KMS-11 (cell line): Measurements from ENCODE around the gene TRIM50.

Source experiments
- H2AFZ ChIP-seq: fragments of 200-600 bp; sonication (generic); 2 replicates; pipeline ENCODE4 v1.6.1; 2016; ENCODE audit warnings: antibody characterized with exemption, mixed run types, low read depth
- H3K27ac ChIP-seq: fragments of 200-600 bp; sonication (generic); 2 replicates; pipeline ENCODE4 v1.6.1; 2016; ENCODE audit warnings: mild to moderate bottlenecking, mixed run types
- H3K27me3 ChIP-seq: fragments of 200-600 bp; sonication (generic); 2 replicates; pipeline ENCODE4 v1.6.1; 2017; ENCODE audit warnings: mild to moderate bottlenecking, low read depth, mixed run types, moderate library complexity; ENCODE audit not compliant: insufficient read depth
- H3K36me3 ChIP-seq: fragments of 200-600 bp; sonication (generic); 2 replicates; pipeline ENCODE4 v1.6.1; 2017; ENCODE audit warnings: mild to moderate bottlenecking, mixed run types; ENCODE audit not compliant: insufficient read depth
- H3K4me1 ChIP-seq: fragments of 200-600 bp; sonication (generic); 2 replicates; pipeline ENCODE4 v1.6.1; 2016; ENCODE audit warnings: mild to moderate bottlenecking, low read depth, mixed run types; ENCODE audit not compliant: poor library complexity, severe bottlenecking
- H3K4me2 ChIP-seq: fragments of 200-600 bp; sonication (generic); 2 replicates; pipeline ENCODE4 v1.7.0; 2016; ENCODE audit warnings: mild to moderate bottlenecking, mixed run types
- H3K4me3 ChIP-seq: fragments of 200-600 bp; sonication (generic); IDR thresholded peaks from 2 replicates; pipeline ENCODE4 v1.6.1; 2017; ENCODE audit warnings: low read depth, low read length, mixed read lengths; ENCODE audit not compliant: insufficient read depth
- H3K79me2 ChIP-seq: fragments of 200-600 bp; sonication (generic); 2 replicates; pipeline ENCODE4 v1.6.1; 2016; ENCODE audit warnings: low read depth, mixed run types; ENCODE audit not compliant: insufficient read depth
- H3K9ac ChIP-seq: fragments of 200-600 bp; sonication (generic); 2 replicates; pipeline ENCODE4 v1.6.1; 2016; ENCODE audit warnings: mild to moderate bottlenecking, mixed run types
- H4K20me1 ChIP-seq: fragments of 200-600 bp; sonication (generic); 2 replicates; pipeline ENCODE4 v1.6.1; 2016; ENCODE audit warnings: mild to moderate bottlenecking, mixed run types; ENCODE audit not compliant: insufficient read depth
- TF ChIP-seq, protein P1 (sequence below): fragments of 200-600 bp; sonication (generic); conservative IDR thresholded peaks from 2 replicates; pipeline ENCODE4 v1.6.1; 2017; ENCODE audit warnings: low read depth, mild to moderate bottlenecking, antibody characterized with exemption, low read length, moderate library complexity, mixed read lengths

TRIM50 gene

DNA sequence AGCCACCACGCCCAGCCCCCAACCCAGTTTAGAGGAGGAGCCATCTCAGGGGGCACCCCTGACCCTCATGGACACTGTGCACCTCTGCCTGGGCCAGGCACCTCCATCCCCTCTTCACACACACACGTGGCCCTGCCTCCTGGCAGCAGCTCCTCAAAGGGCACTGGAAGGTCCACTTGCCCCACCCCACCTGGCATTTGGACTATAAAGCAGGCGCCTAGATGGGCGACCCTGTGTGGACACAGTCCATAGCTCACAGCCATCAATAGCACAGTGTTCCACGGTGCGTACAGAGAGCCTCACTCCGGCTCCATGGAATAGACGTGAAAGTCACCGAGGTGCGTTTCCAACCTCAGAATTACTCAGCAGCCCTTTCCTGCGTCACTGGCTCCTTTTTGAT is 41.1 kb upstream of the TRIM50 start:
- Histone ChIP-seq H2AFZ (no peak overlapping the region), H3K27ac (no peak overlapping the region), H3K27me3 (no peaks in the 10 kb centered on the region), H3K4me2 (no peak overlapping the region), H3K4me3 (no peak overlapping the region), H4K20me1 (no peaks in the 10 kb centered on the region), H3K9ac (no peak overlapping the region), H3K36me3 (no peaks in the 10 kb centered on the region), H3K79me2 (no peaks in the 10 kb centered on the region), H3K4me1 (no peaks in the 10 kb centered on the region)
- TF ChIP-seq, protein P1, sequence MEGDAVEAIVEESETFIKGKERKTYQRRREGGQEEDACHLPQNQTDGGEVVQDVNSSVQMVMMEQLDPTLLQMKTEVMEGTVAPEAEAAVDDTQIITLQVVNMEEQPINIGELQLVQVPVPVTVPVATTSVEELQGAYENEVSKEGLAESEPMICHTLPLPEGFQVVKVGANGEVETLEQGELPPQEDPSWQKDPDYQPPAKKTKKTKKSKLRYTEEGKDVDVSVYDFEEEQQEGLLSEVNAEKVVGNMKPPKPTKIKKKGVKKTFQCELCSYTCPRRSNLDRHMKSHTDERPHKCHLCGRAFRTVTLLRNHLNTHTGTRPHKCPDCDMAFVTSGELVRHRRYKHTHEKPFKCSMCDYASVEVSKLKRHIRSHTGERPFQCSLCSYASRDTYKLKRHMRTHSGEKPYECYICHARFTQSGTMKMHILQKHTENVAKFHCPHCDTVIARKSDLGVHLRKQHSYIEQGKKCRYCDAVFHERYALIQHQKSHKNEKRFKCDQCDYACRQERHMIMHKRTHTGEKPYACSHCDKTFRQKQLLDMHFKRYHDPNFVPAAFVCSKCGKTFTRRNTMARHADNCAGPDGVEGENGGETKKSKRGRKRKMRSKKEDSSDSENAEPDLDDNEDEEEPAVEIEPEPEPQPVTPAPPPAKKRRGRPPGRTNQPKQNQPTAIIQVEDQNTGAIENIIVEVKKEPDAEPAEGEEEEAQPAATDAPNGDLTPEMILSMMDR: no peak

DNA sequence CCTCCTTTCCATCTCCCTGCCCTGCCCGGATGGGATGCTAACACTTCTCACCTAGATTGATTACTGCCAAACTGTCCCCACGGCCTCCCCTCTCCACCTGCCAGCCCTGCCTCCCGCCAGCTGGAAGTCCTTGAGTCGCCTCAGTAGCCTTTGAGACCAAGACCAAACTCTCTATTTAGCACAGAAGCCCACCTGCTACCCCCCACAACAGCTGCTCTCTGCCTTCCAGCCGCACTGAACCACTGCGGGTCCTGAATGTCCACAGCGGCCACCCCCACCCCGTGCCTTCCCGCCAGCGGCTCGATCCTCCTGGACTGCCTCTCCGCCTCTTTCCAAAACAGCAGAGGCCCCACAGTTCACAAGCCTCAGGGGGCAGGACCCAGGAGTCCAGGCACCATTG is 39.1 kb upstream of the TRIM50 start:
- Histone ChIP-seq H3K4me2 (no peak overlapping the region), H2AFZ (no peak overlapping the region), H3K4me3 (no peak overlapping the region), H3K79me2 (no peaks in the 10 kb centered on the region), H3K27me3 (no peaks in the 10 kb centered on the region), H3K4me1 (no peaks in the 10 kb centered on the region), H4K20me1 (no peaks in the 10 kb centered on the region), H3K9ac (no peak overlapping the region), H3K27ac (no peak overlapping the region), H3K36me3 (no peaks in the 10 kb centered on the region)
- TF ChIP-seq, protein P1: no peak

DNA sequence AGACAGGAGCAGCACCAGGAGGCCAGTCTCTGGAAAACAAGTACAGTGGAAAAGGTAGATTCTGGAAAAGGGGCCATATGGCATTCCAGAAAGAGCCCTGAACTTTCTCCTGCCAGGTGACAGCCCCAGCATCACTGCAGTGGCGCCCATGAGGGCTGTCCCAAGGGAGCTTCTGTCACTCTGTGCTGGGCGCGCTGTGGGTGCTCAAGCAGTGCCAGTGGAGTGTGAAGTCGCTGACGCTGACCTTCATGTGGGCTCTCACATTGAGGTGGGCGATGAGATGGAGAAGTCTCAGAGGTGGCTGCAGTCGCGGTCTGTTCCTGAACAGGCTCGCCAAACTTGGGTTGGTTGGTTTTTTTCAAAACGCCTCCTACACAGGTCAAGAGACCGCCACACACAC is 38.2 kb upstream of the TRIM50 start:
- H3K79me2 ChIP-seq: no peaks in the 10 kb centered on the region
- no peak overlapping the region for H3K4me2 ChIP-seq
- H3K4me3 ChIP-seq: no peak overlapping the region
- TF ChIP-seq, protein P1: no peak
- H3K4me1 ChIP-seq: no peaks in the 10 kb centered on the region
- no peaks in the 10 kb centered on the region for H3K36me3 ChIP-seq
- H3K9ac ChIP-seq: no peak overlapping the region
- H4K20me1 ChIP-seq: no peaks in the 10 kb centered on the region
- H3K27ac ChIP-seq: no peak overlapping the region
- no peak overlapping the region for H2AFZ ChIP-seq
- H3K27me3 ChIP-seq: no peaks in the 10 kb centered on the region

DNA sequence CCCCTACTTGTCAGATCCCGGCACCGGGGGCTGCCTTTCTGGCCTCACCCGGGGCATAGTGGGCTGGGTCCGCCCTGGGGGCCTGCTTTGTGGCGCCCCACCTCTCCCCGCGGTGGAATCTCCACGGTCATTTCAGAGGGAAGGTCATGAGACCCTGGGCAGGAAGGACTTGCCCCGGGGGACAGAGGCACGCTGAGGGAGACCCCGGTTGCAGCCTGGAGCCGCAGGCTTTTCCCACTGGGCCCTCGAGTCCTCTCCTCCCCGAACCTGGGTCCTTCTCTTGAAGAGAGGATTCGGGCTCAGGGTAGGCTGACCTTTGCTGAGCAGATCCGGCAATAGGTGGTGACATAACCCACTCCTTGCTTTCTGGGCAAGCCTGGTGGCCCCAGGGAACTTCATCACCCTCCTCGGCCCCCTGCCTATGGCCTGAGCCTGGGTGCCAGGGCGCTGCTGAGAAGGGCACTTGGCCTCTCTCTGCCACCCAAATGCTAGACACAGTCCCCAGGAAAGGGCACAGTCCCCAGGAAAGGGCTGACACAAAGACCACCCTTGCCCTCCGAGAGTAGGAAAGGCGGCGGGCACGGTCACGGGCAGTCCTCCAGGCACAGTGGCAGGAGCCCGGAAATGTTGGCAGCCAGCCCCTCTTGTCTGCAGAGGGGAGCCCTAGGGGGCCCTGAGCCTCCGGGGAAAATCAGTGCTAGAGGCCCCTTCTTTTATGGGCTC is 36.3 kb upstream of the TRIM50 start:
- no peak overlapping the region for H3K4me2 ChIP-seq
- no peaks in the 10 kb centered on the region for H4K20me1 ChIP-seq
- no peak overlapping the region for H3K9ac ChIP-seq
- no peaks in the 10 kb centered on the region for H3K4me1 ChIP-seq
- H3K27ac ChIP-seq: no peak overlapping the region
- H3K36me3 ChIP-seq: no peaks in the 10 kb centered on the region
- H3K4me3 ChIP-seq: no peak overlapping the region
- H3K79me2 ChIP-seq: no peaks in the 10 kb centered on the region
- H3K27me3 ChIP-seq: no peaks in the 10 kb centered on the region
- TF ChIP-seq, protein P1: no peak
- H2AFZ ChIP-seq: no peak overlapping the region
